Colonic mucosa (tissue), 4 donors: ENCODE data around the gene HMGN3. TPM values are rescaled to one million over a fixed set of nuclear protein-coding genes. Genes with fewer than 3 reads are reported as not detected.

ENCODE experiments used
- DNase-seq: peaks from one replicate; pipeline ENCODE4 v3.0.0-alpha.2; 2020
- H3K27ac ChIP-seq: fragments of 200-600 bp; one replicate; pipeline ENCODE4 v1.8.0; 2021
- H3K27me3 ChIP-seq: fragments of 200-600 bp; one replicate; pipeline ENCODE4 v1.8.0; 2021
- H3K36me3 ChIP-seq: fragments of 200-600 bp; one replicate; pipeline ENCODE4 v1.8.0; 2021
- H3K4me1 ChIP-seq: fragments of 200-600 bp; one replicate; pipeline ENCODE4 v1.8.0; 2021; ENCODE audit warnings: mild to moderate bottlenecking
- H3K4me3 ChIP-seq: fragments of 200-600 bp; one replicate; pipeline ENCODE4 v1.8.0; 2021
- H3K9ac ChIP-seq, 2 donors: one replicate each; pipeline ENCODE4 v1.7.0; 2013; ENCODE audit warnings: control low read depth in 2 of 2, low read depth in 2 of 2, low read length in 2 of 2
- H3K9me3 ChIP-seq: fragments of 200-600 bp; one replicate; pipeline ENCODE4 v1.8.0; 2021
- intact Hi-C: fragments of 100-400 bp; cut with DNase I; formaldehyde crosslinking; loops from one replicate; pipeline ENCODE4 v1.14.1; 2022
- total RNA-seq, 2 donors: library from RNA; stranded (reverse); fragmentation: NEBNext Ultra II Directional in 1 of 2; extraction: Animal tissue kit (Norgen Biotek cat#: 25700) in 1 of 2; gene quantifications; one replicate each; pipeline ENCODE4 v1.2.1, GENCODE V29; 2021
- TF ChIP-seq, protein P1 (sequence below): fragments of 200-600 bp; IDR thresholded peaks from one replicate; pipeline ENCODE4 v1.8.0; 2022; ENCODE audit warnings: antibody characterized with exemption, mild to moderate bottlenecking
- donor health status: healthy.
- donor health status: DM: no; HTN: no; CAD: no.
- donor health status: DM: no; HTN: no; CAD: no.

HMGN3 gene
- total RNA-seq, 2 donors from 2014 or later, result 30.3 to 31.0 TPM

DNA sequence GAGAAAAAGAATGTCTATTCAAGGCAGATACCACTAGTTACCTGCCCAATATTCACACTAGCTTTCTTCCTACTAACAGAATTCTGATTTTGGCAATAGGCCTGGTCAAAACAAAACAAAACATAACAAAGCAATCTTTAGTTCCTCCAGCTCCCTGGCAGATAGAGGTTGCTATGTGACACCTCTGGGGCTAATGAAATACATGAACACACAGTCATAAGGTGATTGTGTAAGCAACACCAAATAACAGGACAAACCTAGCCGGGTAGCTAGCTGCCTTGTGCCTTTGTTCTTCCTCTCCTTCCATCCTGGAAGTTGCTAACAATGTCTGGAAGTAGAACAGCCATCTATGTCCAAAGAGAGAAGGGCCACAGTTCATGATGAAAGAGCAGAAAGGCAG lies 6.0 kb upstream of the HMGN3 start:
- H3K4me1 ChIP-seq, result no peaks in the 10 kb centered on the region
- no peak for DNase-seq
- H3K27me3 ChIP-seq, result no peaks in the 10 kb centered on the region
- no peaks in the 10 kb centered on the region for H3K9me3 ChIP-seq
- H3K4me3 ChIP-seq, result no peak overlapping the region
- TF ChIP-seq, protein P1, sequence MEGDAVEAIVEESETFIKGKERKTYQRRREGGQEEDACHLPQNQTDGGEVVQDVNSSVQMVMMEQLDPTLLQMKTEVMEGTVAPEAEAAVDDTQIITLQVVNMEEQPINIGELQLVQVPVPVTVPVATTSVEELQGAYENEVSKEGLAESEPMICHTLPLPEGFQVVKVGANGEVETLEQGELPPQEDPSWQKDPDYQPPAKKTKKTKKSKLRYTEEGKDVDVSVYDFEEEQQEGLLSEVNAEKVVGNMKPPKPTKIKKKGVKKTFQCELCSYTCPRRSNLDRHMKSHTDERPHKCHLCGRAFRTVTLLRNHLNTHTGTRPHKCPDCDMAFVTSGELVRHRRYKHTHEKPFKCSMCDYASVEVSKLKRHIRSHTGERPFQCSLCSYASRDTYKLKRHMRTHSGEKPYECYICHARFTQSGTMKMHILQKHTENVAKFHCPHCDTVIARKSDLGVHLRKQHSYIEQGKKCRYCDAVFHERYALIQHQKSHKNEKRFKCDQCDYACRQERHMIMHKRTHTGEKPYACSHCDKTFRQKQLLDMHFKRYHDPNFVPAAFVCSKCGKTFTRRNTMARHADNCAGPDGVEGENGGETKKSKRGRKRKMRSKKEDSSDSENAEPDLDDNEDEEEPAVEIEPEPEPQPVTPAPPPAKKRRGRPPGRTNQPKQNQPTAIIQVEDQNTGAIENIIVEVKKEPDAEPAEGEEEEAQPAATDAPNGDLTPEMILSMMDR, result no peak
- intact Hi-C loops, result no loop called here
- no peak overlapping the region for H3K9ac ChIP-seq
- H3K27ac ChIP-seq, result no peak overlapping the region
- H3K36me3 ChIP-seq, result no peaks in the 10 kb centered on the region

DNA sequence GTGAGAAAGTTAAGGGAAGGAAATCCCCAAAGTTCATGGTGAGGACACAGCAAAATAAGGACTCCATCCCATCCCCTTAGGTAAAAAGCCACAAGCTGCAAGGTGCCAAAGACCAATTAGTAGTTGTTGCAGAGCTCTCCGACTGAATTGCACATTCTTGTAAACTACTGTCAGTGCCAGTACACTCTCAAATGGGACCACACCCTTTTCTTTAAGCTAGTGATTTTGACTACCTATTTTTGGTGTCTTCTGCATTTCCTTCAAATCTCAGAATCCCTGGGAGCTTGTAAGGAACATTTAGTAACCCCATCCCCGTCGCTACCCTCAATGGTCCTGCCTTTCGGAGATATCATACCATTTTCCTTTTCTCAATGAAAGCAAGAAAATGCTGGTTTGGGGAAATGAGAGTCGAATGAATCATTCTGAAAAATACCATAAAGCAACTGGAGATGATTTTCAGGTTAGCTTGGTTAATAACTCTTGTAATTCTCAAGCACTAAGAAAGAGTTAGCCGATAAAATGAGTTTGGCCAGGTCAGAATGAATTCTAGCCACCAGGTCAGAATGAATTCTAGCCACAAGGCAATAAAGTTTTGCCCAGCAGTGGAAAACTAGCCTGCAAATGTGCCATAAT lies 5.2 kb upstream of the HMGN3 start:
- Histone ChIP-seq H3K27me3 (no peaks in the 10 kb centered on the region), H3K9ac (no peak overlapping the region), H3K4me1 (no peaks in the 10 kb centered on the region), H3K4me3 (no peak overlapping the region), H3K27ac (no peak overlapping the region), H3K9me3 (no peaks in the 10 kb centered on the region), H3K36me3 (no peaks in the 10 kb centered on the region)
- intact Hi-C loops, result loop anchor here (10.0 kb wide), 1 partner anchor 305 kb away; no protein-coding TSS in a partner anchor
- TF ChIP-seq, protein P1, result no peak
- no peak for DNase-seq

DNA sequence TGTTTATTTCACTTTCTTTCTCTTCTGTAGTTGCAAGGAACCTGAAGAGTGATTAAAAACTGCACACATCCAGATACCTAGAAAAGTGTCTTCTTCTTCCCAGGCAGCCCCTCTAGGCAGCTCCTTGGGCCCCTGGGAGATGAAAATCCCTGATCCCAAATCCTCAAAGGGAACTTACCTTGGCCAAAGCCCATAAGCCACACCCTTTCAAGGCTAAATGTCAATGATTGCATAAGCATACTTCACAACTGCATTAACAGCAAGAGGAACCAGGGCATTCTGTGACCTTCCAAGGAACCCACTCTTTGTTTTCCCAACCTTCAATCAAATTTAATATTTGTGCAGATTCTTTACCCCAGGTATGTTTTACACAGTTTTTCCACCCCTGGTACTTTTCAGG lies 4.4 kb upstream of the HMGN3 start:
- Histone ChIP-seq H3K36me3 (no peaks in the 10 kb centered on the region), H3K27me3 (no peaks in the 10 kb centered on the region), H3K9me3 (no peaks in the 10 kb centered on the region), H3K27ac (no peak overlapping the region), H3K9ac (no peak overlapping the region), H3K4me1 (no peaks in the 10 kb centered on the region), H3K4me3 (no peak overlapping the region)
- DNase-seq, result no peak
- TF ChIP-seq, protein P1, result no peak
- intact Hi-C loops, result loop anchor here (10.0 kb wide), 1 partner anchor 306 kb away; no protein-coding TSS in a partner anchor

DNA sequence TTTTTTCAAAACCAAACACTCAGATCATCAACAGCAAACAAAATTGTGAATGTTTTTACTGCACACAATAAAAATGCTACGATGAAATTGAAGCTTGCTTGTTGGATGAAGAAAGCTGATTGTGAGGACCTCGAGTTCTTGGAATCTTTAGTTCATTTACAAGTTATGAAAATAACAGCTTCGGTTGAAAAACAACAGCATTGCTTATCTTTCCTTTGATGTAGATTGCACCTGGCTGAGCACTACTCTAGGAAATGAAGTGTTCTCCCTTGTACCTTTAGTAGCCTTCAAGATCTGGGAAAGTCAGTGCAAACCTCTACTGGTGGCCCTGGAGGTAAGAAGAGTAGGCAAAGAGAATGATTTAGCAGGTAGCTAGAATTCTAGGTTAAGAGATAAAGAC lies 2.2 kb upstream of the HMGN3 start:
- H3K27ac ChIP-seq, result no peak overlapping the region
- H3K4me1 ChIP-seq, result no peaks in the 10 kb centered on the region
- no peak overlapping the region for H3K9ac ChIP-seq
- intact Hi-C loops, result loop anchor here (10.0 kb wide), 1 partner anchor 308 kb away; no protein-coding TSS in a partner anchor
- no peak for DNase-seq
- H3K36me3 ChIP-seq, result no peaks in the 10 kb centered on the region
- TF ChIP-seq, protein P1, result no peak
- no peaks in the 10 kb centered on the region for H3K9me3 ChIP-seq
- H3K27me3 ChIP-seq, result no peaks in the 10 kb centered on the region
- H3K4me3 ChIP-seq, result no peak overlapping the region

DNA sequence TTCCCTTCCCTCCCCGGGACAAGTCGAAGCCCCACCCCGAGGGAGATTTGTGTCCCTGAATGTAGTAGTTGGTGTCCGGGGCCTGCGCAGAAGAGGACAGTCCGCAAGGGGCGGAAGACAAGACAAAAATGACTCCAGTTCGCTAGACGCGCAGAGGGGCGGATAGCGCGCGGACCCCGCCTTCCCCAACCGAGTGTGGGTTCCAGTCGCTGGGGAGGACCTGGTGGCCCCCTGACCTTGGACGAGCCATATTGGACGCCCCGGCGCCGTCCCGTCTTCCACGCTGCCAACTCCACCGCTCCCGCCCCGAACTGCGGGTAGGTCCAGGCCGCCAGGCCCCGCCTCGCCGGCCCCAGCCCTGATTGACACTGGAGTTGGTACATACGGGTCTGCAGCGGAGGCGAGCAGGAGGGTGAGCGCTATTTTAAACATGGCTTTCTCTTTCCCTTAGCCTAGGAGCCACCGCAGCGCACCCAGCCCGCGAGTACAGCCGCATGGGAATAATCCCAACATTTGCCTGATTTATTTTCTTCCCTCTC lies 802 bp downstream of the HMGN3 start:
- peak overlapping the region; percentile 75 to 83 for H3K9ac ChIP-seq
- no peaks in the 10 kb centered on the region for H3K27me3 ChIP-seq
- H3K4me1 ChIP-seq, result no peaks in the 10 kb centered on the region
- no peaks in the 10 kb centered on the region for H3K36me3 ChIP-seq
- intact Hi-C loops, result loop anchor here (5.0 to 10.0 kb wide), 2 partner anchors 156 to 311 kb away; partner anchors contain the start of gene PHIP
- no peaks in the 10 kb centered on the region for H3K9me3 ChIP-seq
- TF ChIP-seq, protein P1, result peak; percentile 25
- peak overlapping the region; percentile 63 for H3K4me3 ChIP-seq
- DNase-seq, result peak; percentile 88
- peak overlapping the region; percentile 83 for H3K27ac ChIP-seq
